KOPT-K1 (cell line): ENCODE results near the gene MINDY1.
A peak's percentile ranks its signal among the peaks of the same experiment; 100 is the strongest.

Source experiments
- H3K27ac ChIP-seq: fragments of 200-600 bp; sonication (generic); 2 replicates; pipeline ENCODE4 v1.5.1; 2016; ENCODE audit warnings: antibody characterized with exemption, mild to moderate bottlenecking, low read depth, low read length; ENCODE audit not compliant: poor library complexity, severe bottlenecking
- H3K36me3 ChIP-seq: fragments of 200-600 bp; sonication (generic); 2 replicates; pipeline ENCODE4 v1.5.1; 2017; ENCODE audit warnings: antibody characterized with exemption, mild to moderate bottlenecking, low read length, moderate library complexity; ENCODE audit not compliant: insufficient read depth
- H3K9me3 ChIP-seq: fragments of 200-600 bp; sonication (generic); 2 replicates; pipeline ENCODE4 v1.5.1; 2017; ENCODE audit warnings: antibody characterized with exemption, low read length, mild to moderate bottlenecking; ENCODE audit not compliant: insufficient read depth, poor library complexity, severe bottlenecking

The MINDY1 gene

GRCh38 chr1:151006327-151007052, at the start of gene MINDY1:
MINDY1 (minus strand) TSS chr1:151006902; CDS start chr1:151002617, 4,285 bp downstream.
- Histone ChIP-seq H3K36me3 (no peaks in the 10 kb centered on the region), H3K9me3 (no peaks in the 10 kb centered on the region), H3K27ac (peak within 1 kb of the TSS; percentile 74)

- H3K36me3 ChIP-seq: peaks cover 50% of the 10 kb centered on the region
- no peaks in the 10 kb centered on the region for H3K9me3 ChIP-seq
Observed at GRCh38 chr1:151056149-151056548, 49.4 kb upstream of the MINDY1 start.

GRCh38 chr1:151055581-151055980, 48.9 kb upstream of the MINDY1 start:
- Histone ChIP-seq H3K9me3 (no peaks in the 10 kb centered on the region), H3K27ac (peak overlapping the region; percentile 58), H3K36me3 (peaks cover 52% of the 10 kb centered on the region)

More at GRCh38 chr1:151056149-151056548, 49.4 kb upstream of the MINDY1 start:
- H3K27ac ChIP-seq: peak overlapping the region; percentile 58

GRCh38 chr1:151054971-151055547, 48.4 kb upstream of the MINDY1 start:
- no peaks in the 10 kb centered on the region for H3K9me3 ChIP-seq
- H3K36me3 ChIP-seq: peaks cover 52% of the 10 kb centered on the region
- no peak overlapping the region for H3K27ac ChIP-seq

GRCh38 chr1:151051356-151052009, 44.8 kb upstream of the MINDY1 start:
- no peaks in the 10 kb centered on the region for H3K9me3 ChIP-seq
- H3K27ac ChIP-seq: no peak overlapping the region
- H3K36me3 ChIP-seq: peaks cover 52% of the 10 kb centered on the region

- Histone ChIP-seq H3K36me3 (peaks cover 43% of the 10 kb centered on the region), H3K27ac (no peak overlapping the region), H3K9me3 (no peaks in the 10 kb centered on the region)
Observed at GRCh38 chr1:151050051-151050688, 43.5 kb upstream of the MINDY1 start.

GRCh38 chr1:151049458-151049857, 42.8 kb upstream of the MINDY1 start:
- peaks cover 36% of the 10 kb centered on the region for H3K36me3 ChIP-seq
- no peak overlapping the region for H3K27ac ChIP-seq
- H3K9me3 ChIP-seq: no peaks in the 10 kb centered on the region

GRCh38 chr1:151048645-151049032, 41.9 kb upstream of the MINDY1 start:
- Histone ChIP-seq H3K27ac (no peak overlapping the region), H3K36me3 (peaks cover 27% of the 10 kb centered on the region), H3K9me3 (no peaks in the 10 kb centered on the region)

GRCh38 chr1:151047925-151048644, 41.4 kb upstream of the MINDY1 start:
- H3K36me3 ChIP-seq: peaks cover 22% of the 10 kb centered on the region
- no peaks in the 10 kb centered on the region for H3K9me3 ChIP-seq
- H3K27ac ChIP-seq: peak overlapping the region; percentile 52

GRCh38 chr1:151047591-151047924, 40.9 kb upstream of the MINDY1 start, which contains the start of gene C1orf56:
C1orf56 (plus strand) TSS chr1:151047751; CDS start chr1:151047848, 97 bp downstream.
- no peaks in the 10 kb centered on the region for H3K9me3 ChIP-seq
- peaks cover 17% of the 10 kb centered on the region for H3K36me3 ChIP-seq
- peak within 1 kb of the TSS; percentile 52 for H3K27ac ChIP-seq

- no peaks in the 10 kb centered on the region for H3K9me3 ChIP-seq
- H3K27ac ChIP-seq: no peak overlapping the region
- no peaks in the 10 kb centered on the region for H3K36me3 ChIP-seq
Observed at GRCh38 chr1:151043163-151043562, 36.5 kb upstream of the MINDY1 start.

- Histone ChIP-seq H3K9me3 (no peaks in the 10 kb centered on the region), H3K36me3 (peaks cover 8% of the 10 kb centered on the region; the same call in 1 of the 2 replicates), H3K27ac (no peak overlapping the region)
Observed at GRCh38 chr1:151039521-151039920, 32.8 kb upstream of the MINDY1 start.

GRCh38 chr1:151037032-151037431, 30.3 kb upstream of the MINDY1 start:
- Histone ChIP-seq H3K9me3 (no peaks in the 10 kb centered on the region), H3K27ac (no peak overlapping the region), H3K36me3 (peaks cover 18% of the 10 kb centered on the region; the same call in 1 of the 2 replicates)

- H3K9me3 ChIP-seq: no peaks in the 10 kb centered on the region
- H3K27ac ChIP-seq: no peak within 1 kb of the TSS
- H3K36me3 ChIP-seq: peaks cover 22% of the 10 kb centered on the region; the same call in 1 of the 2 replicates
Observed at GRCh38 chr1:151036356-151036755, 29.7 kb upstream of the MINDY1 start, which contains the start of gene BNIPL. BNIPL (plus strand) TSS chr1:151036586; CDS start chr1:151036726, 140 bp downstream.
